HL-60 (cell line): Measurements from ENCODE around the gene IZUMO1.
A peak's percentile ranks its signal among the peaks of the same experiment; 100 is the strongest.
"Not testable (repeated sequence)": the region's sequence is repeated elsewhere in the genome, so short reads cannot be mapped to it uniquely, and the experiment has no call there.

ENCODE experiments used
- DNase-seq, 2 experiments: peaks; one replicate each; pipeline ENCODE4 v3.0.0-alpha.2; 2010 to 2020; ENCODE audit warnings: low read depth in 1 of 2, low spot score in 1 of 2
- H3K27ac ChIP-seq: fragments of 250-450 bp; sonication (Bioruptor Pico); replicated peaks from 2 replicates; pipeline ENCODE4 v1.5.1; 2020; ENCODE audit warnings: mild to moderate bottlenecking, moderate library complexity
- H3K27me3 ChIP-seq: fragments of 250-450 bp; sonication (Bioruptor Pico); 2 replicates; pipeline ENCODE4 v1.5.1; 2021; ENCODE audit warnings: mild to moderate bottlenecking, moderate library complexity; ENCODE audit not compliant: insufficient read depth, poor library complexity, severe bottlenecking
- H3K4me3 ChIP-seq: replicated peaks from 2 replicates; pipeline ENCODE4 v1.5.1; 2011; ENCODE audit warnings: mild to moderate bottlenecking, control low read depth, low read length; ENCODE audit not compliant: insufficient read depth
- GABPA ChIP-seq: IDR thresholded peaks from 2 replicates; pipeline ENCODE4 v1.6.1; 2012; ENCODE audit warnings: low read depth
- POLR2AphosphoS5 ChIP-seq: IDR thresholded peaks from 2 replicates; pipeline ENCODE4 v1.6.1; 2012; ENCODE audit warnings: low read depth
- SPI1 ChIP-seq: IDR thresholded peaks from 2 replicates; pipeline ENCODE4 v1.6.1; 2012; ENCODE audit warnings: low read depth, mild to moderate bottlenecking, borderline replicate concordance
- TF ChIP-seq, protein P1 (sequence below): IDR thresholded peaks from one replicate; pipeline ENCODE4 v1.5.1; 2011; ENCODE audit warnings: low read length, control low read depth, inconsistent platforms; ENCODE audit not compliant: insufficient read depth
- TF ChIP-seq, protein P2 (sequence below): IDR thresholded peaks from 2 replicates; pipeline ENCODE4 v1.6.1; 2012; ENCODE audit warnings: low read depth; ENCODE audit not compliant: insufficient replicate concordance

Gene IZUMO1

DNA sequence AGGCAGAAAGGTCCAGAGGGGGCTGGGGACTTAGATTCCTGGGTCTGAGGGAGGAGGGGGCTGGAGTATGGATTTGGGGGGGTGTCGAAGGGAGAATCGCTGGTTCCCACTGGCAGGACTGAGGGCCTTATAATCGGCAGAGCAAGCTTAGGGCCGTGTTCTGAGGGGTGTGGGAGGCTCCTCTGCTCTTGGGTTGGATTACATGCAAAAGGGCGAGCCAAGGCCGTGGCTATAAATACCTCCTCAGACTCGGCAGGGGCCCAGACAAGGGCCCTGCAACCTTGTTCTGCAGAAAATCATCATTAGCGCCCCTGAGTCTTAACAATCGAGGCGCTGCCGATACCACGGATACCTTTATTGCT, 26.5 kb downstream of the IZUMO1 start:
- Histone ChIP-seq H3K4me3 (no peak overlapping the region), H3K27ac (no peak overlapping the region), H3K27me3 (no peaks in the 10 kb centered on the region)
- no peak for DNase-seq
- no peak for TF ChIP-seq SPI1
- TF ChIP-seq, protein P1, sequence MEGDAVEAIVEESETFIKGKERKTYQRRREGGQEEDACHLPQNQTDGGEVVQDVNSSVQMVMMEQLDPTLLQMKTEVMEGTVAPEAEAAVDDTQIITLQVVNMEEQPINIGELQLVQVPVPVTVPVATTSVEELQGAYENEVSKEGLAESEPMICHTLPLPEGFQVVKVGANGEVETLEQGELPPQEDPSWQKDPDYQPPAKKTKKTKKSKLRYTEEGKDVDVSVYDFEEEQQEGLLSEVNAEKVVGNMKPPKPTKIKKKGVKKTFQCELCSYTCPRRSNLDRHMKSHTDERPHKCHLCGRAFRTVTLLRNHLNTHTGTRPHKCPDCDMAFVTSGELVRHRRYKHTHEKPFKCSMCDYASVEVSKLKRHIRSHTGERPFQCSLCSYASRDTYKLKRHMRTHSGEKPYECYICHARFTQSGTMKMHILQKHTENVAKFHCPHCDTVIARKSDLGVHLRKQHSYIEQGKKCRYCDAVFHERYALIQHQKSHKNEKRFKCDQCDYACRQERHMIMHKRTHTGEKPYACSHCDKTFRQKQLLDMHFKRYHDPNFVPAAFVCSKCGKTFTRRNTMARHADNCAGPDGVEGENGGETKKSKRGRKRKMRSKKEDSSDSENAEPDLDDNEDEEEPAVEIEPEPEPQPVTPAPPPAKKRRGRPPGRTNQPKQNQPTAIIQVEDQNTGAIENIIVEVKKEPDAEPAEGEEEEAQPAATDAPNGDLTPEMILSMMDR = no peak
- TF ChIP-seq POLR2AphosphoS5 = no peak
- TF ChIP-seq, protein P2, sequence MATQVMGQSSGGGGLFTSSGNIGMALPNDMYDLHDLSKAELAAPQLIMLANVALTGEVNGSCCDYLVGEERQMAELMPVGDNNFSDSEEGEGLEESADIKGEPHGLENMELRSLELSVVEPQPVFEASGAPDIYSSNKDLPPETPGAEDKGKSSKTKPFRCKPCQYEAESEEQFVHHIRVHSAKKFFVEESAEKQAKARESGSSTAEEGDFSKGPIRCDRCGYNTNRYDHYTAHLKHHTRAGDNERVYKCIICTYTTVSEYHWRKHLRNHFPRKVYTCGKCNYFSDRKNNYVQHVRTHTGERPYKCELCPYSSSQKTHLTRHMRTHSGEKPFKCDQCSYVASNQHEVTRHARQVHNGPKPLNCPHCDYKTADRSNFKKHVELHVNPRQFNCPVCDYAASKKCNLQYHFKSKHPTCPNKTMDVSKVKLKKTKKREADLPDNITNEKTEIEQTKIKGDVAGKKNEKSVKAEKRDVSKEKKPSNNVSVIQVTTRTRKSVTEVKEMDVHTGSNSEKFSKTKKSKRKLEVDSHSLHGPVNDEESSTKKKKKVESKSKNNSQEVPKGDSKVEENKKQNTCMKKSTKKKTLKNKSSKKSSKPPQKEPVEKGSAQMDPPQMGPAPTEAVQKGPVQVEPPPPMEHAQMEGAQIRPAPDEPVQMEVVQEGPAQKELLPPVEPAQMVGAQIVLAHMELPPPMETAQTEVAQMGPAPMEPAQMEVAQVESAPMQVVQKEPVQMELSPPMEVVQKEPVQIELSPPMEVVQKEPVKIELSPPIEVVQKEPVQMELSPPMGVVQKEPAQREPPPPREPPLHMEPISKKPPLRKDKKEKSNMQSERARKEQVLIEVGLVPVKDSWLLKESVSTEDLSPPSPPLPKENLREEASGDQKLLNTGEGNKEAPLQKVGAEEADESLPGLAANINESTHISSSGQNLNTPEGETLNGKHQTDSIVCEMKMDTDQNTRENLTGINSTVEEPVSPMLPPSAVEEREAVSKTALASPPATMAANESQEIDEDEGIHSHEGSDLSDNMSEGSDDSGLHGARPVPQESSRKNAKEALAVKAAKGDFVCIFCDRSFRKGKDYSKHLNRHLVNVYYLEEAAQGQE = no peak
- TF ChIP-seq GABPA = no peak

DNA sequence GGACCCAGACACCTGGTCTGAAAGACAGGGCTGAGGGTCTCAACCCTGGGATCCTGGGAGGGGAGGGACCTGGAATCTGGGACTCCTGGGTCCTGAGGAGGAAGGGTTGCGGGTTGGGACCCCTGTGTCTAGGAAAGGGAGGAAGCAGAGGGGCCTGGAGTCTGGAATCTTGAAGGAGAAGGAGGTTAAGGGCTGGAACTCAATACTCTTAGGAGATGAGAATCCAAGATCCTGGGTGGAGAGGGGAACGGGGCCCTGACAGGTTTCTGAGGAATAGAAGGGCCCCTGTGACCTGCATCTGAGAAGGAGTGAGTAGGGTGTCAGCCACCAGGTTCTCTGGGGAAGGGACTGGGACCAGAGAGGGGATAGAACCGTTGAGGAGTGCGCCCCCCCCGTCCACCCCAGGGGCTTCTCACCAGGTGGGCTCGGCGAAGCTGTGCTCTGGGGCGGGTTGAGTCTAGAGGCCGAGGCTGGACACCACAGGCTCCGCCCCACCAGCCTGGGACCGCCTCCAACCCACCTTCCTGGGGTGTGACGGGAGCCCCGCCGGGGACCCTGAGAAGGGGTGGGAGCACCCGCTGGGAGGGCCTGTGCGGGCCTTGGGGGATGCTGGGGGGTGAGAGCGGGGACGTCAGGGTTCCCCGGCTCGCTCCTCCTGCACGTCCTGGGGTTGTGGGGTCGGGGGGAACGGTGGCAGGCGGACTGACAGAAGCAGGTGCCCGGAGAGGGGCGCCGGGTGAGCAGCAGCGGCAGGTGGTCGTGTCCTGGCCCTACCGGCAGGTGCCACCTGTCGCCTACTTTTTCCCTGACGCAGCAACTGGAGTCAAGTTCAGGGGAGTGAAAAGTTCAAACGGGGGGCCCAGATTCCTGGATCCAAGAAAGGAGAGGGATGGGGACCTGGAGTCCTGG, 27.2 kb downstream of the IZUMO1 start, which contains the start of gene MAMSTR:
Gene MAMSTR, minus strand, starts transcription at position 463 of the 909 bp plus-strand sequence. CDS start 694 bp downstream, outside the sequence.
- H3K27me3 ChIP-seq = no peaks in the 10 kb centered on the region
- no peak for TF ChIP-seq POLR2AphosphoS5
- TF ChIP-seq, protein P1 = no peak
- no peak for TF ChIP-seq GABPA
- no peak for TF ChIP-seq SPI1
- TF ChIP-seq, protein P2 = no peak
- no peak for DNase-seq
- peak within 1 kb of the TSS; percentile 80 for H3K27ac ChIP-seq
- peak within 1 kb of the TSS; percentile 58 for H3K4me3 ChIP-seq

DNA sequence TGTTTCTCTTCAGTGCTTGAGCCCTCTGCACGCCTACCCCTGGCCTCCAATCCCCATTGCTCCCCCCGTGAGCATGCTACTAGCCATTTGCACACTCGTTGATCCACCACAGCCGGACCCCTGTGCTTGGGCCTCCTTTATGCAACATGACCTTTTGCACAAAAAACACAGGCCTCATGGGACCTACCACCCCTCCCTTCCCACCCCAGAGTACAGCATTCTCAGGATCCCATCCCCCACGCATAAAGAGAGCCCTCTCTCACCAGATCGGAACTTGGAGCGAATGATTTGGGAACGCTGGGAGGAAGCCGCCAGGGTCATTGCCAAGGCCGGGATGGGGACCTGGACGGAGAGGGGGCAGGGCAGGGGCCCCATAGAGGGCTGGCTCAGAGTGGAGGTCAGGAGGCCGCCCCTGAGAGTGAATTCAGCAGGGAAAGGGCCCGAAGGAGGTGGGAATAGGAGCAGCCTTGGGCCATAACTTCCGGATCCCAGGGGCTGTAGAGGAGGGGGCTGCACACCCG, 27.9 kb downstream of the IZUMO1 start:
- no peak for DNase-seq
- Histone ChIP-seq H3K27me3 (no peaks in the 10 kb centered on the region), H3K4me3 (no peak overlapping the region), H3K27ac (no peak overlapping the region)
- TF ChIP-seq, protein P2 = no peak
- no peak for TF ChIP-seq SPI1
- TF ChIP-seq, protein P1 = no peak
- no peak for TF ChIP-seq GABPA
- no peak for TF ChIP-seq POLR2AphosphoS5

DNA sequence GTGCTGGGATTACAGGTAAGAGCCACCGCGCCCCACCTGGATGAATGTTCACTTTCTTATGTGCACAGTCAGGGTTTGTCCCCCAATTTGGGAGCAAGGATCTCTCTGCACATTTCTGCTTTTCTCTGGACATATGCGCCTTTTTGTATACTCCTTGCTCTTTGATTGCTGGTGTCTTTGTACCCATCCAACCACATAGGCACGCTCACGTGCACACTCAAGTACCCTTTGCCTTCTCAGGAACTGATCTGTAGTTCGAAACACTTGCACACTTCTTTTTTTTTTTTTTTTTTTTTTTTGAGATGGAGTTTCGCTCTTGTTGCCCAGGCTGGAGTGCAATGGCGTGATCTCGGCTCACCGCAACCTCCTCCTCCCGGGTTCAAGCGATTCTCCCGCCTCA, 28.6 kb downstream of the IZUMO1 start:
- not testable (repeated sequence) for DNase-seq, H3K27ac ChIP-seq, H3K4me3 ChIP-seq, H3K27me3 ChIP-seq
